HEK293 (cell line): ENCODE measurements around the gene TCF12.

Source experiments
- CTCF ChIA-PET: fragments of 350-600 bp; formaldehyde crosslinking; extraction: SDS; loops from one replicate; lab custom pipeline; 2021; ENCODE audit warnings: antibody characterized with exemption; lab: Yijun Ruan, JAX
- POLR2A ChIA-PET: fragments of 300-600 bp; formaldehyde crosslinking; extraction: SDS; loops from one replicate; lab custom pipeline; 2020; ENCODE audit warnings: antibody characterized with exemption, inconsistent platforms; lab: Yijun Ruan, JAX
- H3K27ac ChIP-seq: fragments of 200-500 bp; sonication (Bioruptor generic); 2 replicates; pipeline ENCODE4 v1.5.1; 2014; ENCODE audit warnings: low read depth, low read length, control low read depth, inconsistent platforms; ENCODE audit errors: extremely low read depth
- H3K36me3 ChIP-seq, 2 experiments: fragments of 200-500 bp in 1 of 2; sonication (Bioruptor generic) in 1 of 2; 1 replicate in 1 of 2; 2 replicates in 1 of 2; pipeline ENCODE4 v1.5.1; 2014 to 2017; ENCODE audit warnings: inconsistent platforms in 2 of 2, low read length in 2 of 2; ENCODE audit not compliant: control insufficient read depth in 2 of 2, insufficient read depth in 1 of 2
- H3K4me1 ChIP-seq: fragments of 200-500 bp; sonication (Bioruptor generic); 2 replicates; pipeline ENCODE4 v1.5.1; 2014; ENCODE audit warnings: mild to moderate bottlenecking, low read length, inconsistent platforms; ENCODE audit not compliant: control insufficient read depth, insufficient read depth
- H3K4me3 ChIP-seq: 2 replicates; pipeline ENCODE4 v1.5.1; 2011; ENCODE audit warnings: low read depth, mild to moderate bottlenecking, control low read depth, low read length, moderate library complexity
- H3K9me3 ChIP-seq: fragments of 200-500 bp; sonication (Bioruptor generic); 2 replicates; pipeline ENCODE4 v1.5.1; 2014; ENCODE audit warnings: low read depth, low read length, inconsistent platforms; ENCODE audit not compliant: control insufficient read depth, insufficient read depth
- IKZF3 ChIP-seq: fragments of 450-650 bp; IDR thresholded peaks from 2 replicates; pipeline ENCODE4 v1.5.0; 2018; ENCODE audit warnings: missing biosample characterization, mild to moderate bottlenecking, missing genetic modification characterization, moderate library complexity
- RBAK ChIP-seq: fragments of 450-650 bp; formaldehyde crosslinking; IDR thresholded peaks from 2 replicates; pipeline ENCODE4 v1.5.1; 2016; ENCODE audit warnings: missing biosample characterization, missing genetic modification characterization
- SALL2 ChIP-seq: fragments of 450-650 bp; formaldehyde crosslinking; IDR thresholded peaks from 2 replicates; pipeline ENCODE4 v1.5.0; 2017; ENCODE audit warnings: missing biosample characterization, mild to moderate bottlenecking, missing genetic modification characterization, borderline replicate concordance
- ZFP41 ChIP-seq: fragments of 450-650 bp; formaldehyde crosslinking; IDR thresholded peaks from 2 replicates; pipeline ENCODE4 v1.5.1; 2016; ENCODE audit warnings: missing biosample characterization, missing genetic modification characterization, borderline replicate concordance
- ZFP69B ChIP-seq: fragments of 450-650 bp; formaldehyde crosslinking; IDR thresholded peaks from 2 replicates; pipeline ENCODE4 v1.5.1; 2016; ENCODE audit warnings: missing biosample characterization, missing genetic modification characterization
- ZNF146 ChIP-seq: fragments of 450-650 bp; formaldehyde crosslinking; IDR thresholded peaks from 2 replicates; pipeline ENCODE4 v1.5.1; 2016; ENCODE audit warnings: missing biosample characterization, missing genetic modification characterization
- ZNF16 ChIP-seq: fragments of 450-650 bp; formaldehyde crosslinking; IDR thresholded peaks from 2 replicates; pipeline ENCODE4 v1.5.1; 2016; ENCODE audit warnings: low read depth, missing biosample characterization, missing genetic modification characterization
- ZNF175 ChIP-seq: fragments of 450-650 bp; formaldehyde crosslinking; IDR thresholded peaks from 2 replicates; pipeline ENCODE4 v1.5.1; 2016; ENCODE audit warnings: missing biosample characterization, missing genetic modification characterization
- ZNF2 ChIP-seq: fragments of 450-650 bp; formaldehyde crosslinking; IDR thresholded peaks from 2 replicates; pipeline ENCODE4 v1.5.1; 2016; ENCODE audit warnings: missing biosample characterization, missing genetic modification characterization
- ZNF214 ChIP-seq: fragments of 450-650 bp; formaldehyde crosslinking; IDR thresholded peaks from 2 replicates; pipeline ENCODE4 v1.5.1; 2017; ENCODE audit warnings: missing biosample characterization, mild to moderate bottlenecking, missing genetic modification characterization, borderline replicate concordance
- ZNF221 ChIP-seq: fragments of 450-650 bp; formaldehyde crosslinking; IDR thresholded peaks from 2 replicates; pipeline ENCODE4 v1.5.1; 2017; ENCODE audit warnings: missing biosample characterization, missing genetic modification characterization, borderline replicate concordance
- ZNF248 ChIP-seq: fragments of 450-650 bp; formaldehyde crosslinking; IDR thresholded peaks from 2 replicates; pipeline ENCODE4 v1.5.1; 2017; ENCODE audit warnings: missing biosample characterization, missing genetic modification characterization
- ZNF274 ChIP-seq, 2 experiments: fragments of 200-500 bp in 1 of 2; fragments of 450-650 bp in 1 of 2; sonication (Bioruptor generic) in 1 of 2; formaldehyde crosslinking in 1 of 2; IDR thresholded peaks; 2 replicates each; pipeline versions ENCODE4 v1.5.1 to v1.6.1; 2014 to 2016; ENCODE audit warnings: borderline replicate concordance in 1 of 2, inconsistent platforms in 1 of 2, low read length in 1 of 2, missing biosample characterization in 1 of 2, missing genetic modification characterization in 1 of 2
- ZNF48 ChIP-seq: fragments of 450-650 bp; formaldehyde crosslinking; IDR thresholded peaks from 2 replicates; pipeline ENCODE4 v1.5.1; 2016; ENCODE audit warnings: missing biosample characterization, missing genetic modification characterization
- ZNF544 ChIP-seq: fragments of 450-650 bp; formaldehyde crosslinking; IDR thresholded peaks from 2 replicates; pipeline ENCODE4 v1.5.0; 2017; ENCODE audit warnings: missing biosample characterization, missing genetic modification characterization
- ZNF629 ChIP-seq: fragments of 450-650 bp; formaldehyde crosslinking; IDR thresholded peaks from 2 replicates; pipeline ENCODE4 v1.5.1; 2017; ENCODE audit warnings: missing biosample characterization, missing genetic modification characterization
- ZNF707 ChIP-seq: fragments of 450-650 bp; formaldehyde crosslinking; IDR thresholded peaks from 2 replicates; pipeline ENCODE4 v1.5.1; 2016; ENCODE audit warnings: missing biosample characterization, missing genetic modification characterization
- TF ChIP-seq, protein P1 (sequence below): fragments of 450-650 bp; formaldehyde crosslinking; IDR thresholded peaks from 2 replicates; pipeline ENCODE4 v1.5.1; 2016; ENCODE audit warnings: missing biosample characterization, missing genetic modification characterization, borderline replicate concordance
- TF ChIP-seq, protein P2 (sequence below): fragments of 450-650 bp; formaldehyde crosslinking; IDR thresholded peaks from 2 replicates; pipeline ENCODE4 v1.5.1; 2017; ENCODE audit warnings: missing biosample characterization, missing genetic modification characterization
- TF ChIP-seq, protein P3 (sequence below): fragments of 450-650 bp; formaldehyde crosslinking; IDR thresholded peaks from 2 replicates; pipeline ENCODE4 v1.5.1; 2016; ENCODE audit warnings: missing biosample characterization, missing genetic modification characterization
- TF ChIP-seq, protein P4 (sequence below): fragments of 450-650 bp; formaldehyde crosslinking; IDR thresholded peaks from 2 replicates; pipeline ENCODE4 v1.5.1; 2016; ENCODE audit warnings: missing biosample characterization, missing genetic modification characterization
- TF ChIP-seq, protein P5 (sequence below): fragments of 450-650 bp; formaldehyde crosslinking; IDR thresholded peaks from 2 replicates; pipeline ENCODE4; 2016; ENCODE audit warnings: missing biosample characterization, missing genetic modification characterization
- TF ChIP-seq, protein P6 (sequence below): fragments of 450-650 bp; formaldehyde crosslinking; conservative IDR thresholded peaks from 2 replicates; pipeline ENCODE4 v1.5.1; 2016; ENCODE audit warnings: low read depth, missing biosample characterization, missing genetic modification characterization

The TCF12 gene

DNA sequence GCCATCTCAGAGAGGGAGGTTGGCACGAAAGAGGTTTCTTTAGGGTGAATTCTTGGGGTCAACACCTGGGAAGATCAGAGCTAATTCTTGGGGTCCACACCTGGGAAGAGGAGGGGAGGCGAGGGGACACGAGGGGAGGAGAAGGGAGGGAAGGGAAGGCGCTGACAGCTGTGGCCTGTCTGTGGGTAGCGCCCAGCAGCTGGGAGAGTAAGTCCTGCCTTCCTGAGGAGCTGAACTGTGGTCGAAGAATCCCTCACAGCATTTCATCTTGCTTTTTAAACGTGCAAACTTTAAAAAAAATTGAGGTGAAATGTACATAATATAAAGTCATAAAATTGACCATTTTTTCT, 394.7 kb downstream of the TCF12 start (continued):
- no peak for TF ChIP-seq ZNF629 (tag by site-specific recombination)
- no peak for TF ChIP-seq ZNF214 (tag by site-specific recombination)
- TF ChIP-seq IKZF3, result no peak

DNA sequence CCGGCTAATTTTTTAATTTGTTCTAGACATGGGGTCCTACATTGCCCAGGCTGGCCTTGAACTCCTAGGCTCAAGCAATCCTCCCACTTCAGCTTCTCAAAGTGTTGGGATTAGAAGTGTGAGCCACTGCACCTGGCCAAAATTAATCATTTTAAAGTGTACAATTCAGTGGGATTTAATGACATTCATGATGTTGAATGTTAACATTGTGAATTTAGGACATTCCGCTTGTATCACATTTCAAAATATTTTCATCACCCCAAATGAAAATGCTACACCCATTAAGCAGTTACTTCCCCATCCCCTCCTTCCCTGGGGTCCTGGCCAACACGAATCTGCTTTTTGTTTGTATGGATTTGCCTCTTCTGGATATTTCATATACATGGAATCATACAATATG, 395.8 kb downstream of the TCF12 start:
- TF ChIP-seq ZNF2 (tag by site-specific recombination) (no peak), SALL2 (tag by site-specific recombination) (no peak), ZNF16 (tag by site-specific recombination) (no peak), ZNF248 (no peak), RBAK (tag by site-specific recombination) (no peak), ZFP41 (tag by site-specific recombination) (no peak), ZNF221 (tag by site-specific recombination) (no peak), ZNF146 (tag by site-specific recombination) (no peak), ZNF544 (tag by site-specific recombination) (no peak), ZNF175 (tag by site-specific recombination) (no peak), ZFP69B (tag by site-specific recombination) (no peak), ZNF48 (no peak), ZNF274 (IDR thresholded peaks at IDR 0.05; ENCODE audit: low read length) (no peak), ZNF274 (tag by site-specific recombination; IDR thresholded peaks at IDR 0.05; ENCODE audit: borderline replicate concordance) (no peak), ZNF707 (tag by site-specific recombination) (no peak)
- TF ChIP-seq, protein P1, sequence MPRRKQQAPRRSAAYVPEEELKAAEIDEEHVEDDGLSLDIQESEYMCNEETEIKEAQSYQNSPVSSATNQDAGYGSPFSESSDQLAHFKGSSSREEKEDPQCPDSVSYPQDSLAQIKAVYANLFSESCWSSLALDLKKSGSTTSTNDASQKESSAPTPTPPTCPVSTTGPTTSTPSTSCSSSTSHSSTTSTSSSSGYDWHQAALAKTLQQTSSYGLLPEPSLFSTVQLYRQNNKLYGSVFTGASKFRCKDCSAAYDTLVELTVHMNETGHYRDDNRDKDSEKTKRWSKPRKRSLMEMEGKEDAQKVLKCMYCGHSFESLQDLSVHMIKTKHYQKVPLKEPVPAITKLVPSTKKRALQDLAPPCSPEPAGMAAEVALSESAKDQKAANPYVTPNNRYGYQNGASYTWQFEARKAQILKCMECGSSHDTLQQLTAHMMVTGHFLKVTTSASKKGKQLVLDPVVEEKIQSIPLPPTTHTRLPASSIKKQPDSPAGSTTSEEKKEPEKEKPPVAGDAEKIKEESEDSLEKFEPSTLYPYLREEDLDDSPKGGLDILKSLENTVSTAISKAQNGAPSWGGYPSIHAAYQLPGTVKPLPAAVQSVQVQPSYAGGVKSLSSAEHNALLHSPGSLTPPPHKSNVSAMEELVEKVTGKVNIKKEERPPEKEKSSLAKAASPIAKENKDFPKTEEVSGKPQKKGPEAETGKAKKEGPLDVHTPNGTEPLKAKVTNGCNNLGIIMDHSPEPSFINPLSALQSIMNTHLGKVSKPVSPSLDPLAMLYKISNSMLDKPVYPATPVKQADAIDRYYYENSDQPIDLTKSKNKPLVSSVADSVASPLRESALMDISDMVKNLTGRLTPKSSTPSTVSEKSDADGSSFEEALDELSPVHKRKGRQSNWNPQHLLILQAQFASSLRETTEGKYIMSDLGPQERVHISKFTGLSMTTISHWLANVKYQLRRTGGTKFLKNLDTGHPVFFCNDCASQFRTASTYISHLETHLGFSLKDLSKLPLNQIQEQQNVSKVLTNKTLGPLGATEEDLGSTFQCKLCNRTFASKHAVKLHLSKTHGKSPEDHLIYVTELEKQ (tag by site-specific recombination), result no peak
- TF ChIP-seq, protein P2, sequence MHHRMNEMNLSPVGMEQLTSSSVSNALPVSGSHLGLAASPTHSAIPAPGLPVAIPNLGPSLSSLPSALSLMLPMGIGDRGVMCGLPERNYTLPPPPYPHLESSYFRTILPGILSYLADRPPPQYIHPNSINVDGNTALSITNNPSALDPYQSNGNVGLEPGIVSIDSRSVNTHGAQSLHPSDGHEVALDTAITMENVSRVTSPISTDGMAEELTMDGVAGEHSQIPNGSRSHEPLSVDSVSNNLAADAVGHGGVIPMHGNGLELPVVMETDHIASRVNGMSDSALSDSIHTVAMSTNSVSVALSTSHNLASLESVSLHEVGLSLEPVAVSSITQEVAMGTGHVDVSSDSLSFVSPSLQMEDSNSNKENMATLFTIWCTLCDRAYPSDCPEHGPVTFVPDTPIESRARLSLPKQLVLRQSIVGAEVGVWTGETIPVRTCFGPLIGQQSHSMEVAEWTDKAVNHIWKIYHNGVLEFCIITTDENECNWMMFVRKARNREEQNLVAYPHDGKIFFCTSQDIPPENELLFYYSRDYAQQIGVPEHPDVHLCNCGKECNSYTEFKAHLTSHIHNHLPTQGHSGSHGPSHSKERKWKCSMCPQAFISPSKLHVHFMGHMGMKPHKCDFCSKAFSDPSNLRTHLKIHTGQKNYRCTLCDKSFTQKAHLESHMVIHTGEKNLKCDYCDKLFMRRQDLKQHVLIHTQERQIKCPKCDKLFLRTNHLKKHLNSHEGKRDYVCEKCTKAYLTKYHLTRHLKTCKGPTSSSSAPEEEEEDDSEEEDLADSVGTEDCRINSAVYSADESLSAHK (tag by site-specific recombination), result no peak
- TF ChIP-seq, protein P3, sequence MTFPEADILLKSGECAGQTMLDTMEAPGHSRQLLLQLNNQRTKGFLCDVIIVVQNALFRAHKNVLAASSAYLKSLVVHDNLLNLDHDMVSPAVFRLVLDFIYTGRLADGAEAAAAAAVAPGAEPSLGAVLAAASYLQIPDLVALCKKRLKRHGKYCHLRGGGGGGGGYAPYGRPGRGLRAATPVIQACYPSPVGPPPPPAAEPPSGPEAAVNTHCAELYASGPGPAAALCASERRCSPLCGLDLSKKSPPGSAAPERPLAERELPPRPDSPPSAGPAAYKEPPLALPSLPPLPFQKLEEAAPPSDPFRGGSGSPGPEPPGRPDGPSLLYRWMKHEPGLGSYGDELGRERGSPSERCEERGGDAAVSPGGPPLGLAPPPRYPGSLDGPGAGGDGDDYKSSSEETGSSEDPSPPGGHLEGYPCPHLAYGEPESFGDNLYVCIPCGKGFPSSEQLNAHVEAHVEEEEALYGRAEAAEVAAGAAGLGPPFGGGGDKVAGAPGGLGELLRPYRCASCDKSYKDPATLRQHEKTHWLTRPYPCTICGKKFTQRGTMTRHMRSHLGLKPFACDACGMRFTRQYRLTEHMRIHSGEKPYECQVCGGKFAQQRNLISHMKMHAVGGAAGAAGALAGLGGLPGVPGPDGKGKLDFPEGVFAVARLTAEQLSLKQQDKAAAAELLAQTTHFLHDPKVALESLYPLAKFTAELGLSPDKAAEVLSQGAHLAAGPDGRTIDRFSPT (tag by site-specific recombination), result no peak
- TF ChIP-seq, protein P4, sequence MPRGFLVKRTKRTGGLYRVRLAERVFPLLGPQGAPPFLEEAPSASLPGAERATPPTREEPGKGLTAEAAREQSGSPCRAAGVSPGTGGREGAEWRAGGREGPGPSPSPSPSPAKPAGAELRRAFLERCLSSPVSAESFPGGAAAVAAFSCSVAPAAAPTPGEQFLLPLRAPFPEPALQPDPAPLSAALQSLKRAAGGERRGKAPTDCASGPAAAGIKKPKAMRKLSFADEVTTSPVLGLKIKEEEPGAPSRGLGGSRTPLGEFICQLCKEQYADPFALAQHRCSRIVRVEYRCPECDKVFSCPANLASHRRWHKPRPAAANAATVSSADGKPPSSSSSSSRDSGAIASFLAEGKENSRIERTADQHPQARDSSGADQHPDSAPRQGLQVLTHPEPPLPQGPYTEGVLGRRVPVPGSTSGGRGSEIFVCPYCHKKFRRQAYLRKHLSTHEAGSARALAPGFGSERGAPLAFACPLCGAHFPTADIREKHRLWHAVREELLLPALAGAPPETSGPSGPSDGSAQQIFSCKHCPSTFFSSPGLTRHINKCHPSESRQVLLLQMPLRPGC (tag by site-specific recombination), result no peak
- TF ChIP-seq, protein P5, sequence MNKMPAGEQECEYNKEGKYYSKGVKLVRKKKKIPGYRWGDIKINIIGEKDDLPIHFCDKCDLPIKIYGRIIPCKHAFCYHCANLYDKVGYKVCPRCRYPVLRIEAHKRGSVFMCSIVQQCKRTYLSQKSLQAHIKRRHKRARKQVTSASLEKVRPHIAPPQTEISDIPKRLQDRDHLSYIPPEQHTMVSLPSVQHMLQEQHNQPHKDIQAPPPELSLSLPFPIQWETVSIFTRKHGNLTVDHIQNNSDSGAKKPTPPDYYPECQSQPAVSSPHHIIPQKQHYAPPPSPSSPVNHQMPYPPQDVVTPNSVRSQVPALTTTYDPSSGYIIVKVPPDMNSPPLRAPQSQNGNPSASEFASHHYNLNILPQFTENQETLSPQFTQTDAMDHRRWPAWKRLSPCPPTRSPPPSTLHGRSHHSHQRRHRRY (tag by site-specific recombination), result no peak
- TF ChIP-seq, protein P6, sequence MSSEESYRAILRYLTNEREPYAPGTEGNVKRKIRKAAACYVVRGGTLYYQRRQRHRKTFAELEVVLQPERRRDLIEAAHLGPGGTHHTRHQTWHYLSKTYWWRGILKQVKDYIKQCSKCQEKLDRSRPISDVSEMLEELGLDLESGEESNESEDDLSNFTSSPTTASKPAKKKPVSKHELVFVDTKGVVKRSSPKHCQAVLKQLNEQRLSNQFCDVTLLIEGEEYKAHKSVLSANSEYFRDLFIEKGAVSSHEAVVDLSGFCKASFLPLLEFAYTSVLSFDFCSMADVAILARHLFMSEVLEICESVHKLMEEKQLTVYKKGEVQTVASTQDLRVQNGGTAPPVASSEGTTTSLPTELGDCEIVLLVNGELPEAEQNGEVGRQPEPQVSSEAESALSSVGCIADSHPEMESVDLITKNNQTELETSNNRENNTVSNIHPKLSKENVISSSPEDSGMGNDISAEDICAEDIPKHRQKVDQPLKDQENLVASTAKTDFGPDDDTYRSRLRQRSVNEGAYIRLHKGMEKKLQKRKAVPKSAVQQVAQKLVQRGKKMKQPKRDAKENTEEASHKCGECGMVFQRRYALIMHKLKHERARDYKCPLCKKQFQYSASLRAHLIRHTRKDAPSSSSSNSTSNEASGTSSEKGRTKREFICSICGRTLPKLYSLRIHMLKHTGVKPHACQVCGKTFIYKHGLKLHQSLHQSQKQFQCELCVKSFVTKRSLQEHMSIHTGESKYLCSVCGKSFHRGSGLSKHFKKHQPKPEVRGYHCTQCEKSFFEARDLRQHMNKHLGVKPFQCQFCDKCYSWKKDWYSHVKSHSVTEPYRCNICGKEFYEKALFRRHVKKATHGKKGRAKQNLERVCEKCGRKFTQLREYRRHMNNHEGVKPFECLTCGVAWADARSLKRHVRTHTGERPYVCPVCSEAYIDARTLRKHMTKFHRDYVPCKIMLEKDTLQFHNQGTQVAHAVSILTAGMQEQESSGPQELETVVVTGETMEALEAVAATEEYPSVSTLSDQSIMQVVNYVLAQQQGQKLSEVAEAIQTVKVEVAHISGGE (tag by site-specific recombination), result no peak
- ChIA-PET CTCF (no interaction called here), POLR2A (no interaction called here)
- Histone ChIP-seq H3K4me1 (no peaks in the 10 kb centered on the region), H3K9me3 (no peaks in the 10 kb centered on the region), H3K27ac (no peak overlapping the region), H3K36me3 (no peaks in the 10 kb centered on the region), H3K4me3 (no peak overlapping the region)
